Heart right ventricle (tissue), 16 donors: Measurements from ENCODE around the gene MRPS35. TPM values are rescaled to one million over a fixed set of nuclear protein-coding genes. Genes with fewer than 3 reads are reported as not detected.
A peak's percentile ranks its signal among the peaks of the same experiment; 100 is the strongest.
"Not testable (repeated sequence)": the region's sequence is repeated elsewhere in the genome, so short reads cannot be mapped to it uniquely, and the experiment has no call there.

Source experiments
- ATAC-seq, 8 donors: fragments of 200-7000 bp; cut with Tn5 transposase; one replicate each; pipeline ENCODE4 v1.9.1; 2020; ENCODE audit warnings: mild to moderate bottlenecking in 8 of 8, moderate library complexity in 8 of 8, moderate number of reproducible peaks in 1 of 8
- DNase-seq, 2 donors: peaks; one replicate each; pipeline ENCODE4 v3.0.0-alpha.2; 2020
- H3K27ac ChIP-seq, 10 donors: fragments of 200-600 bp; sonication (generic) in 2 of 10; one replicate each; pipeline versions ENCODE4 v1.5.0 to v1.8.0; 2020 to 2022; ENCODE audit warnings: mild to moderate bottlenecking in 3 of 10
- H3K27me3 ChIP-seq, 7 donors: fragments of 200-600 bp; one replicate each; pipeline ENCODE4 v1.8.0; 2021 to 2022; ENCODE audit warnings: mild to moderate bottlenecking in 2 of 7
- H3K36me3 ChIP-seq, 9 donors: fragments of 200-600 bp; sonication (generic) in 1 of 9; one replicate each; pipeline versions ENCODE4 v1.5.0 to v1.8.0; 2020 to 2022; ENCODE audit warnings: mild to moderate bottlenecking in 2 of 9
- H3K4me1 ChIP-seq, 9 donors: fragments of 200-600 bp; sonication (generic) in 1 of 9; one replicate each; pipeline versions ENCODE4 v1.5.0 to v1.8.0; 2020 to 2022; ENCODE audit warnings: mild to moderate bottlenecking in 4 of 9
- H3K4me3 ChIP-seq, 10 donors: fragments of 200-600 bp; sonication (generic) in 2 of 10; one replicate each; pipeline versions ENCODE4 v1.5.0 to v1.8.0; 2020 to 2022; ENCODE audit warnings: mild to moderate bottlenecking in 7 of 10, moderate library complexity in 2 of 10
- H3K9me3 ChIP-seq, 11 donors: fragments of 200-600 bp in 10 of 11; sonication (generic) in 2 of 11; one replicate each; pipeline versions ENCODE4 v1.5.0 to v1.8.0; 2013 to 2022; ENCODE audit warnings: mild to moderate bottlenecking in 2 of 11, control low read depth in 1 of 11, moderate library complexity in 1 of 11
- CTCF ChIP-seq, 9 donors: fragments of 200-600 bp; sonication (generic) in 2 of 9; IDR thresholded peaks; one replicate each; pipeline versions ENCODE4 v1.5.0 to v1.8.0; 2021 to 2022; ENCODE audit warnings: antibody characterized with exemption in 9 of 9, mild to moderate bottlenecking in 5 of 9, moderate library complexity in 1 of 9
- WGBS, 2 donors: extraction: QIAGEN DNeasy Blood & Tissue Kit; methylation state at CpG; one replicate each; pipeline ENCODE4 v1.1.7; 2013; ENCODE audit warnings: inconsistent platforms in 1 of 2; 5-methylcytosine and 5-hydroxymethylcytosine counted together
- intact Hi-C, 10 donors: fragments of 100-400 bp; cut with DNase I; formaldehyde crosslinking; loops; one replicate each; pipeline versions ENCODE4 v1.11.1 to v1.14.2; 2022
- polyA plus RNA-seq, 2 donors: library from polyadenylated mRNA; stranded (reverse); fragments of 200-250 nt; gene quantifications; one replicate each; pipeline ENCODE4 v1.2.3, GENCODE V29; 2013
- total RNA-seq, 10 donors: library from RNA; stranded (reverse); fragmentation: NEBNext Ultra II Directional in 3 of 10; extraction: Animal tissue kit (Norgen Biotek cat#: 25700) in 3 of 10; gene quantifications; one replicate each; pipeline versions ENCODE4 v1.2.1 to v1.2.4, GENCODE V29; 2021 to 2023
- donor health status: Arrhythmogenic right ventricular cardiomyopathy.
- donor health status: ischemic (EF 13 %, LVEDD 7.1; RV severe dilation, severe dysfunction).
- donor health status: healthy with polysubstance abuse.
- donor health status: DM: no; HTN: yes; CAD: no.
- donor health status: DM: no; HTN: no; CAD: no.
- donor health status: ischemic (EF 25% LVEDD 6.9; RV normal size, moderate dysfunction).
- donor health status: ischemic (EF 25% LVEDD 5.7; RV mildly dilated, moderate dysfunction).
- donor health status: healthy.
- donor health status: DM: yes; HTN: yes; CAD: no.
- donor health status: Ischemic cardiomyopathy.
- donor health status: ischemic (EF 35%, LVEDD 5.7; RV mildly dilated, moderate dysfunction).
- donor health status: nonischemic (EF 11% LVEDD 7.7; RV severe dilation, severe dysfunction).
- donor health status: DM: yes; HTN: yes; CAD: no.
- donor health status: PGD.
- donor health status: ischemic (EF 29% LVEDD 5.4; RV normal size, mild dysfunction).
- donor health status: nonischemic (EF 23%, LVEDD 6.1; RV moderate dilation, normal function).

The MRPS35 gene
- total and polyA plus RNA-seq, 12 donors: 27.3 to 75.3 (median 61.7) TPM

- no peak overlapping the region for H3K27ac ChIP-seq
- no peak for TF ChIP-seq CTCF (IDR thresholded peaks at IDR 0.05)
- H3K4me3 ChIP-seq: no peak overlapping the region
- intact Hi-C loops: loop anchor here in 9 of 10 donors (5.0 to 10.0 kb wide), 8 partner anchors 87 to 1265 kb away; no protein-coding TSS in a partner anchor
- ATAC-seq: no peak
- H3K9me3 ChIP-seq: no peaks in the 10 kb centered on the region
- no peak for DNase-seq
- H3K4me1 ChIP-seq: no peaks in the 10 kb centered on the region
- WGBS, 2 donors: 90 to 97% methylated on average over 4 of the region's 4 CpGs
- peaks cover 0 to 87% (median 23%) of the 10 kb centered on the region in 9 donors for H3K36me3 ChIP-seq
- no peaks in the 10 kb centered on the region for H3K27me3 ChIP-seq
These were observed 19.5 kb downstream of the MRPS35 start for GRCh38 chr12:27730097-27730588.

GRCh38 chr12:27732281-27732680, 21.6 kb downstream of the MRPS35 start:
- H3K27me3 ChIP-seq: no peaks in the 10 kb centered on the region
- H3K4me1 ChIP-seq: no peaks in the 10 kb centered on the region
- TF ChIP-seq CTCF (IDR thresholded peaks at IDR 0.05): peak in 1 of 9 donors; percentile 4
- DNase-seq (no peak), ATAC-seq (peak in 1 of 8 donors; percentile 51)
- H3K9me3 ChIP-seq: no peaks in the 10 kb centered on the region
- peaks cover 0 to 87% (median 7%) of the 10 kb centered on the region in 9 donors for H3K36me3 ChIP-seq
- no peak overlapping the region for H3K4me3 ChIP-seq
- intact Hi-C loops: loop anchor here in 9 of 10 donors (2.0 to 10.0 kb wide), 10 partner anchors 85 to 1263 kb away; no protein-coding TSS in a partner anchor
- no peak overlapping the region for H3K27ac ChIP-seq
- 59 to 67% methylated on average over 2 of the region's 2 CpGs for WGBS, 2 donors

GRCh38 chr12:27733052-27733656, 22.5 kb downstream of the MRPS35 start:
- Histone ChIP-seq H3K9me3 (no peaks in the 10 kb centered on the region), H3K36me3 (peaks cover 0 to 87% (median 12%) of the 10 kb centered on the region in 9 donors), H3K27me3 (no peaks in the 10 kb centered on the region), H3K4me3 (no peak overlapping the region), H3K4me1 (no peaks in the 10 kb centered on the region), H3K27ac (no peak overlapping the region)
- intact Hi-C loops: loop anchor here in 9 of 10 donors (2.0 to 10.0 kb wide), 10 partner anchors 84 to 1262 kb away; no protein-coding TSS in a partner anchor
- TF ChIP-seq CTCF (IDR thresholded peaks at IDR 0.05): peak; percentile 53 to 90 (median 76)
- peak in 1 of 8 donors; percentile 38 for ATAC-seq
- 45 to 47% methylated on average over 3 of the region's 3 CpGs for WGBS, 2 donors
- no peak for DNase-seq

GRCh38 chr12:27733791-27734190, 23.2 kb downstream of the MRPS35 start:
- H3K4me3 ChIP-seq: no peak overlapping the region
- intact Hi-C loops: loop anchor here in 9 of 10 donors (2.0 to 10.0 kb wide), 10 partner anchors 84 to 1261 kb away; no protein-coding TSS in a partner anchor
- no peak for TF ChIP-seq CTCF (IDR thresholded peaks at IDR 0.05)
- H3K27me3 ChIP-seq: no peaks in the 10 kb centered on the region
- H3K9me3 ChIP-seq: no peaks in the 10 kb centered on the region
- DNase-seq (no peak), ATAC-seq (no peak)
- no peaks in the 10 kb centered on the region for H3K4me1 ChIP-seq
- 94 to 98% methylated on average over 1 of the region's 1 CpG for WGBS, 2 donors
- no peak overlapping the region for H3K27ac ChIP-seq
- peaks cover 0 to 87% (median 12%) of the 10 kb centered on the region in 9 donors for H3K36me3 ChIP-seq

GRCh38 chr12:27734321-27734720, 23.7 kb downstream of the MRPS35 start:
- not testable (repeated sequence) for DNase-seq
- intact Hi-C loops: loop anchor here in 9 of 10 donors (2.0 to 10.0 kb wide), 9 partner anchors 83 to 1260 kb away; no protein-coding TSS in a partner anchor
- WGBS, 2 donors: 94 to 95% methylated on average over 9 of the region's 9 CpGs

More at GRCh38 chr12:27734321-27734720, 23.7 kb downstream of the MRPS35 start:
- not testable (repeated sequence) for H3K9me3 ChIP-seq, H3K4me3 ChIP-seq, H3K27me3 ChIP-seq, ATAC-seq, H3K4me1 ChIP-seq, H3K27ac ChIP-seq
- H3K36me3 ChIP-seq: peaks cover 0 to 87% (median 12%) of the 10 kb centered on the region in 9 donors
